GM12874 (cell line): ENCODE results near the gene SLC30A3.
A peak's percentile ranks its signal among the peaks of the same experiment; 100 is the strongest.

Experiments
- CTCF ChIP-seq: IDR thresholded peaks from 2 replicates; pipeline ENCODE4 v1.5.1; 2011; ENCODE audit warnings: low read depth, mild to moderate bottlenecking, control low read depth, low read length, moderate library complexity; ENCODE audit not compliant: insufficient read depth

Gene SLC30A3

GRCh38 chr2:27306573-27307286, 43.9 kb upstream of the SLC30A3 start:
- no peak for TF ChIP-seq CTCF

GRCh38 chr2:27306136-27306535, 43.3 kb upstream of the SLC30A3 start:
- TF ChIP-seq CTCF: no peak

- no peak for TF ChIP-seq CTCF
Measured at GRCh38 chr2:27305516-27305915, 42.7 kb upstream of the SLC30A3 start.

- no peak for TF ChIP-seq CTCF
Measured at GRCh38 chr2:27304488-27305240, 41.8 kb upstream of the SLC30A3 start.

GRCh38 chr2:27303093-27304025, 40.5 kb upstream of the SLC30A3 start:
- TF ChIP-seq CTCF: peak; percentile 68

GRCh38 chr2:27298391-27299080, 35.7 kb upstream of the SLC30A3 start:
- TF ChIP-seq CTCF: no peak
